CD4-positive, alpha-beta T cell treated with Interleukin-2 at 100 ng/mL for 4 hours (primary cell): ENCODE results near the gene RGS7.
"Not testable (repeated sequence)": the region's sequence is repeated elsewhere in the genome, so short reads cannot be mapped to it uniquely, and the experiment has no call there.

Source experiments
- DNase-seq: peaks from one replicate; pipeline ENCODE4 v3.0.0-alpha.2; 2020; ENCODE audit warnings: low spot score

RGS7 gene

GRCh38 chr1:240776237-240776636 is 580.8 kb downstream of the RGS7 start:
- no peak for DNase-seq

- DNase-seq: no peak
Observed at GRCh38 chr1:240772131-240772530, 584.9 kb downstream of the RGS7 start.

GRCh38 chr1:240771450-240771849 is 585.6 kb downstream of the RGS7 start:
- no peak for DNase-seq

GRCh38 chr1:240768979-240769378 is 588.0 kb downstream of the RGS7 start:
- no peak for DNase-seq

GRCh38 chr1:240766831-240767230 is 590.2 kb downstream of the RGS7 start:
- DNase-seq: no peak

GRCh38 chr1:240765732-240766363 is 591.2 kb downstream of the RGS7 start:
- DNase-seq: no peak

- DNase-seq: no peak
Observed at GRCh38 chr1:240763771-240764170, 593.2 kb downstream of the RGS7 start.

GRCh38 chr1:240763095-240763494 is 593.9 kb downstream of the RGS7 start:
- DNase-seq: not testable (repeated sequence)

GRCh38 chr1:240762471-240762987 is 594.5 kb downstream of the RGS7 start:
- DNase-seq: not testable (repeated sequence)

GRCh38 chr1:240758777-240759176 is 598.2 kb downstream of the RGS7 start:
- not testable (repeated sequence) for DNase-seq

- no peak for DNase-seq
Observed at GRCh38 chr1:240758296-240758695, 598.7 kb downstream of the RGS7 start.

- no peak for DNase-seq
Observed at GRCh38 chr1:240747907-240748306, 609.1 kb downstream of the RGS7 start.

GRCh38 chr1:240743705-240744104 is 613.3 kb downstream of the RGS7 start:
- DNase-seq: no peak

GRCh38 chr1:240739754-240740153 is 617.3 kb downstream of the RGS7 start:
- DNase-seq: no peak

- no peak for DNase-seq
Observed at GRCh38 chr1:240739139-240739538, 617.9 kb downstream of the RGS7 start.

GRCh38 chr1:240737766-240738265 is 619.2 kb downstream of the RGS7 start:
- no peak for DNase-seq

- no peak for DNase-seq
Observed at GRCh38 chr1:240737298-240737697, 619.7 kb downstream of the RGS7 start.

GRCh38 chr1:240734705-240735104 is 622.3 kb downstream of the RGS7 start:
- not testable (repeated sequence) for DNase-seq

- DNase-seq: no peak
Observed at GRCh38 chr1:240734001-240734400, 623.0 kb downstream of the RGS7 start.

- no peak for DNase-seq
Observed at GRCh38 chr1:240732390-240732789, 624.6 kb downstream of the RGS7 start.
